ENCODE measurements around the gene MAK. TPM values are rescaled to one million over a fixed set of nuclear protein-coding genes. Genes with fewer than 3 reads are reported as not detected.
"Not testable (repeated sequence)": the region's sequence is repeated elsewhere in the genome, so short reads cannot be mapped to it uniquely, and the experiment has no call there.

The MAK gene
- total RNA-seq, 2 experiments from 2014 or later: 0.12 to 0.14 TPM

- intact Hi-C loops (cut with micrococcal nuclease): no loop called here
- CTCF ChIA-PET: no interaction called here
- Mint-ChIP-seq H3K9me3 (no peaks in the 10 kb centered on the region), H3K27me3 (ENCODE audit: low read depth) (peaks cover under 1% of the 10 kb centered on the region), H3K27ac (no peak overlapping the region), H3K4me1 (ENCODE audit: low read depth) (no peaks in the 10 kb centered on the region), H3K36me3 (ENCODE audit: low read depth) (no peaks in the 10 kb centered on the region), H3K4me3 (no peak overlapping the region)
- no peak for DNase-seq
These were observed 35.9 kb upstream of the MAK start for GRCh38 chr6:10874207-10874606.

- CTCF ChIA-PET: interaction anchor here (0.6 kb wide), 1 partner anchor 29 kb away, joined by 3 read pairs; no protein-coding TSS in a partner anchor
- no peak for DNase-seq
- intact Hi-C loops (cut with micrococcal nuclease): no loop called here
- no peak overlapping the region for H3K27ac Mint-ChIP-seq
- no peaks in the 10 kb centered on the region for H3K27me3 Mint-ChIP-seq (ENCODE audit: low read depth)
- no peak overlapping the region for H3K4me3 Mint-ChIP-seq
- H3K9me3 Mint-ChIP-seq: no peaks in the 10 kb centered on the region
- H3K36me3 Mint-ChIP-seq (ENCODE audit: low read depth): no peaks in the 10 kb centered on the region
- no peaks in the 10 kb centered on the region for H3K4me1 Mint-ChIP-seq (ENCODE audit: low read depth)
These were observed 35.0 kb upstream of the MAK start for GRCh38 chr6:10873374-10873773.

DNA sequence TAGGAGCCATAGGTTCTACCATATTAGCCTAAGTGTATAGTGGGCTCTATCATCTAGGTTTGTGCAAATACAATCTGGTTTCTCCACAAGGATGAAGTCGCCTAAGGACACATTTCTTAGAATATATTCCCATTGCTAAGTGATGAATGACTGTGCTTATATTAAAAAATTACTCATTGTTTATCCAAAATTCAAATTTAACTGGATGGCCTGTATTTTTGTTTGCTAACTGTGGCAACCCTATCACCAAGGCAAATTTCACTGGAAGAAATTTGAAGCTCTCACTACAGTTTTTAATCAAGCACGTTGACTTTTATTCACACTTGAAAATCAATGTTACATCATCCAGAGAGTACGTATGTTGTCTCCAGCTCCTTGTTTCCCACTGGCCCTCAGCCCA, 29.6 kb upstream of the MAK start:
- H3K4me1 Mint-ChIP-seq (ENCODE audit: low read depth): no peaks in the 10 kb centered on the region
- H3K9me3 Mint-ChIP-seq: no peaks in the 10 kb centered on the region
- no peak overlapping the region for H3K27ac Mint-ChIP-seq
- H3K27me3 Mint-ChIP-seq (ENCODE audit: low read depth): no peaks in the 10 kb centered on the region
- H3K4me3 Mint-ChIP-seq: no peak overlapping the region
- no peak for DNase-seq
- intact Hi-C loops (cut with micrococcal nuclease): no loop called here
- H3K36me3 Mint-ChIP-seq (ENCODE audit: low read depth): no peaks in the 10 kb centered on the region
- CTCF ChIA-PET: interaction anchor here (0.6 kb wide), 1 partner anchor 760 kb away, joined by 3 read pairs; no protein-coding TSS in a partner anchor

DNA sequence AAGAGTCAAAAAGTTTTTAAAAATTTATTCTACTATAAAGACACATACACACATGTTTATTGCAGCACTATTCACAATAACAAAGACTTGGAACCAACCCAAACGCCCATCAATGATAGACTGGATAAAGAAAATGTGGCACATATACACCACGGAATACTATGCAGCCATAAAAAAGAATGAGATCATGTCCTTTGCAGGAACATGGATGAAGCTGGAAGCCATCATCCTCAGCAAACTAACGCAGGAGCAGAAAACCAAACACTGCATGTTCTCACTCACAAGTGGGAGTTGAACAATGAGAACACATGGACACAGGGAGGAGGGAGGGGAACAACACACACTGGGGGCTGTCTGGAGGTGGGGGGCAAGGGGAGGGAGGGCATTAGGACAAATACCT, 28.4 kb upstream of the MAK start:
- H3K9me3 Mint-ChIP-seq: not testable (repeated sequence)

DNA sequence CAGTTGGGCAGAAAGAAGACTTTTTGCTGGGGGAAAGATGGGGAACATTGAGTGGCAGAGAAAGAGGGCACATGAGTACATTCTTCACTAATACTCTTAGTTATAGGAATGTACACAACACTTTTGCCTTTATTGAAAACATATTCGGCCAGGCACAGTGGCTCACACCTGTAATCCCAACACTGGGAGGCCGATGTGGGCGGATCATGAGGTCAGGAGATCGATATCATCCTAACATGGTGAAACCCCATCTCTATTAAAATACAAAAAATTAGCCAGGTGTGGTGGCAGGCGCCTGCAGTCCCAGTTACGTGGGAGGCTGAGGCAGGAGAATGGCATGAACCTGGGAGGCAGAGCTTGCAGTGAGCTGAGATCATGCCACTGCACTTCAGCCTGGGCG, 24.7 kb upstream of the MAK start:
- intact Hi-C loops (cut with micrococcal nuclease); DNase-seq; H3K4me3 Mint-ChIP-seq; H3K27ac Mint-ChIP-seq; CTCF ChIA-PET; H3K4me1 Mint-ChIP-seq (ENCODE audit: low read depth); H3K27me3 Mint-ChIP-seq (ENCODE audit: low read depth); H3K9me3 Mint-ChIP-seq; H3K36me3 Mint-ChIP-seq (ENCODE audit: low read depth): not testable (repeated sequence)

More for the DNA sequence above, 28.4 kb upstream of the MAK start:
- CTCF ChIA-PET: interaction anchor here (0.7 kb wide), 1 partner anchor 220 kb away, joined by 3 read pairs; no protein-coding TSS in a partner anchor
- H3K27ac Mint-ChIP-seq; H3K4me1 Mint-ChIP-seq (ENCODE audit: low read depth); DNase-seq; H3K36me3 Mint-ChIP-seq (ENCODE audit: low read depth); H3K4me3 Mint-ChIP-seq; intact Hi-C loops (cut with micrococcal nuclease); H3K27me3 Mint-ChIP-seq (ENCODE audit: low read depth): not testable (repeated sequence)

DNA sequence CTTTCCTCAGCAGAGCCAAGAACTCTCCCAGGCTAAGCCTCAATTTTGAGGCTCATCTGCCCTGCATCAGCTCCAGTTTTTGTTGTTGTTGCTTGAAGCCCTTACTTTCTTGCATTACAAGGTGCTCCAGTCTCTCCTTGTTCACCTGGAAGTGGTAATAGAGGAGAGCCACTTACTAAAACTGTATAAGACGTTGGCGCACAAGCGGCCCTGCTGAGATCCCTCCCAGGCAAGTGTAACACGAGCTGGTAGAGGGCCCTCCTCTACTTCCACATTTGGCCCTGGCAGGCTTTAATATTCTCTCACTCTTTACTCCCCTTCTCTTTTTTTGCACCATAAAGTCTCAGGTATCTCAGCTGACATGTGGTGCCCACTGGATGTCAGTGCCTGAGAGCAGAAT, 24.0 kb upstream of the MAK start:
- H3K36me3 Mint-ChIP-seq (ENCODE audit: low read depth): no peaks in the 10 kb centered on the region
- H3K4me3 Mint-ChIP-seq: no peak overlapping the region
- no peak overlapping the region for H3K27ac Mint-ChIP-seq
- no peaks in the 10 kb centered on the region for H3K4me1 Mint-ChIP-seq (ENCODE audit: low read depth)
- no peaks in the 10 kb centered on the region for H3K27me3 Mint-ChIP-seq (ENCODE audit: low read depth)
- no peaks in the 10 kb centered on the region for H3K9me3 Mint-ChIP-seq
- DNase-seq: no peak
- intact Hi-C loops (cut with micrococcal nuclease): no loop called here
- CTCF ChIA-PET: no interaction called here

GRCh38 chr6:10861086-10861485, 22.7 kb upstream of the MAK start:
- no peaks in the 10 kb centered on the region for H3K9me3 Mint-ChIP-seq
- H3K4me1 Mint-ChIP-seq (ENCODE audit: low read depth): no peaks in the 10 kb centered on the region
- intact Hi-C loops (cut with micrococcal nuclease): no loop called here

DNA sequence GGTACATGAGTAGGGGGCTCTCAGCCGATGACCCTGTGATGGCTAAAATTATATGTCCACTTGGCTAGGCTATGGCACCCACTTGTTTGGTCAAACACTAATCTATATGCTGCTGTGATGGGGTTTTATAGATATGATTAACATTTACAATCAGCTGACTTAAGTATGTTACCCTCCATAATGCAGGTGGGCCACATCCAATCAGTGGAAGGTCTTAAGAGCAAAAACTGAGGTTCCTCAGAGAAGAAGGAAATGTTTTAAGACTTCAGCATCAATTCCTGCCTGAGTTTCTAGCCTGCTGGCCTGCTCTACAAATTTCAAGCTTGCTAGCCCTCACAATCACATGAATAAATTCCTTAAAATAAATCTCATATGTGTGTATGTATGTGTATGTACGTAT, 18.9 kb upstream of the MAK start:
- H3K4me1 Mint-ChIP-seq (ENCODE audit: low read depth): no peaks in the 10 kb centered on the region
- H3K27ac Mint-ChIP-seq: no peak overlapping the region
- no peak for DNase-seq
- H3K9me3 Mint-ChIP-seq: peaks cover 15% of the 10 kb centered on the region
- H3K36me3 Mint-ChIP-seq (ENCODE audit: low read depth): peaks cover 2% of the 10 kb centered on the region
- intact Hi-C loops (cut with micrococcal nuclease): no loop called here
- no peak overlapping the region for H3K4me3 Mint-ChIP-seq
- CTCF ChIA-PET: interaction anchor here (0.8 to 1.1 kb wide), 2 partner anchors 8 to 379 kb away, joined by 3 read pairs; no protein-coding TSS in a partner anchor
- H3K27me3 Mint-ChIP-seq (ENCODE audit: low read depth): peaks cover 13% of the 10 kb centered on the region

More at GRCh38 chr6:10861086-10861485, 22.7 kb upstream of the MAK start:
- Mint-ChIP-seq H3K27ac (no peak overlapping the region), H3K27me3 (ENCODE audit: low read depth) (peaks cover 4% of the 10 kb centered on the region), H3K4me3 (no peak overlapping the region), H3K36me3 (ENCODE audit: low read depth) (no peaks in the 10 kb centered on the region)
- no peak for DNase-seq
- CTCF ChIA-PET: no interaction called here

- no peak overlapping the region for H3K27ac Mint-ChIP-seq
- no peaks in the 10 kb centered on the region for H3K4me1 Mint-ChIP-seq (ENCODE audit: low read depth)
- CTCF ChIA-PET: interaction anchor here (0.6 kb wide), 1 partner anchor 313 kb away, joined by 3 read pairs; no protein-coding TSS in a partner anchor
These were observed 16.7 kb upstream of the MAK start for GRCh38 chr6:10854922-10855632.

GRCh38 chr6:10853849-10854300, 15.5 kb upstream of the MAK start:
- Mint-ChIP-seq H3K9me3 (peaks cover 15% of the 10 kb centered on the region), H3K27me3 (ENCODE audit: low read depth) (peaks cover 13% of the 10 kb centered on the region)
- H3K36me3 Mint-ChIP-seq (ENCODE audit: low read depth); CTCF ChIA-PET; H3K27ac Mint-ChIP-seq; intact Hi-C loops (cut with micrococcal nuclease); H3K4me1 Mint-ChIP-seq (ENCODE audit: low read depth); H3K4me3 Mint-ChIP-seq; DNase-seq: not testable (repeated sequence)

More at GRCh38 chr6:10854922-10855632, 16.7 kb upstream of the MAK start:
- peaks cover 13% of the 10 kb centered on the region for H3K27me3 Mint-ChIP-seq (ENCODE audit: low read depth)
- intact Hi-C loops (cut with micrococcal nuclease): no loop called here
- H3K36me3 Mint-ChIP-seq (ENCODE audit: low read depth): peaks cover 2% of the 10 kb centered on the region
- no peak for DNase-seq
- peaks cover 15% of the 10 kb centered on the region for H3K9me3 Mint-ChIP-seq
- no peak overlapping the region for H3K4me3 Mint-ChIP-seq

DNA sequence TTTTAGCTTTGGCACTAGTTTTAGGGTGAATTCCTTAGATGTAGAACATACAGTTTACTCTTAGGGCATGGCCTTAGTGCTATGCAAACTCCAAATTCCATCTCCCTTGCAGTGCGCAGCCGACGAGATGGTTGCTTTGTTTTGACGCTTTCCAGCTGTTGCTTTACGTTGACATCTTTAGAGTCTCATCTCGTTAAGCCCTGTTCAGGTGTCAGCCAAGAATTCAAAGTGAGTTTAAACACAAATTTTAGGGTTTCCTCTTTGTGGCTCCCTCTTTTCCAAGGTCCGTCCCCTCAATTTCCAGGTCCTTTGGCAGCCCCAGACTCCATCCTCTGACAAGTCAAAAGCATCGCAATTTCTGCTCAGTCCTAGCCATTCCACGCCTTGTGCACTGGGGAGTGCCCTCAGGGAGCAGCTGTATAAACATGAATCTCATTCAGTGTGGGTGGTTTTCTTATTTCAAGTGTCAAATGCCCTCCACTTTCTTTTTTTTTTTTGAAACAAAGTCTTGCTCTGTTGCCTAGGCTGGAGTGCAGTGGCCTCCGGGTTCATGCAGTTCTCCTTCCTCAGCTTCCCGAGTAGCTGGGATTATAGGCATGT, 14.1 kb upstream of the MAK start:
- CTCF ChIA-PET: interaction anchor here (0.6 kb wide), 1 partner anchor 8 kb away, joined by 3 read pairs; no protein-coding TSS in a partner anchor
- intact Hi-C loops (cut with micrococcal nuclease): no loop called here
- no peak overlapping the region for H3K4me3 Mint-ChIP-seq

GRCh38 chr6:10850728-10851127, 12.4 kb upstream of the MAK start:
- Mint-ChIP-seq H3K27me3 (ENCODE audit: low read depth) (peaks cover 9% of the 10 kb centered on the region), H3K4me1 (ENCODE audit: low read depth) (no peaks in the 10 kb centered on the region), H3K9me3 (peaks cover 15% of the 10 kb centered on the region), H3K36me3 (ENCODE audit: low read depth) (peaks cover 2% of the 10 kb centered on the region), H3K4me3 (no peak overlapping the region), H3K27ac (no peak overlapping the region)
- no peak for DNase-seq
- intact Hi-C loops (cut with micrococcal nuclease): no loop called here
- CTCF ChIA-PET: no interaction called here

More for the DNA sequence above, 14.1 kb upstream of the MAK start:
- Mint-ChIP-seq H3K4me1 (ENCODE audit: low read depth) (no peaks in the 10 kb centered on the region), H3K9me3 (peaks cover 15% of the 10 kb centered on the region), H3K36me3 (ENCODE audit: low read depth) (peaks cover 2% of the 10 kb centered on the region), H3K27ac (no peak overlapping the region), H3K27me3 (ENCODE audit: low read depth) (peaks cover 13% of the 10 kb centered on the region)
- no peak for DNase-seq

- Mint-ChIP-seq H3K4me3 (no peak overlapping the region), H3K27ac (no peak overlapping the region), H3K27me3 (ENCODE audit: low read depth) (peaks cover 9% of the 10 kb centered on the region), H3K4me1 (ENCODE audit: low read depth) (no peaks in the 10 kb centered on the region), H3K36me3 (ENCODE audit: low read depth) (peaks cover 2% of the 10 kb centered on the region), H3K9me3 (peaks cover 15% of the 10 kb centered on the region)
- CTCF ChIA-PET: no interaction called here
- no peak for DNase-seq
- intact Hi-C loops (cut with micrococcal nuclease): no loop called here
These were observed 11.6 kb upstream of the MAK start for GRCh38 chr6:10849901-10850300.
